ENCODE results near the gene ATP2B2. TPM values are rescaled to one million over a fixed set of nuclear protein-coding genes. Genes with fewer than 3 reads are reported as not detected.

The ATP2B2 gene
- total RNA-seq, 1 donor from 2014 or later, result not detected

GRCh38 chr3:10379961-10380360 lies 125.4 kb downstream of the ATP2B2 start:
- Histone ChIP-seq H3K9ac (no peak overlapping the region), H3K27ac (no peak overlapping the region), H4K20me1 (ENCODE audit: low read depth) (no peaks in the 10 kb centered on the region), H2AFZ (replicated peaks) (no peak overlapping the region), H3K4me2 (no peak overlapping the region), H3K27me3 (no peaks in the 10 kb centered on the region), H3K79me2 (ENCODE audit: low read depth) (no peaks in the 10 kb centered on the region), H3K4me1 (no peaks in the 10 kb centered on the region), H3F3A (ENCODE audit: low read depth) (no peaks in the 10 kb centered on the region), H3K9me3 (ENCODE audit: low read depth) (no peaks in the 10 kb centered on the region), H3K36me3 (no peaks in the 10 kb centered on the region), H3K4me3 (no peak overlapping the region)
- no peak overlapping the region for H3K4me3 Mint-ChIP-seq
- peaks cover 20% of the 10 kb centered on the region for H3K27me3 Mint-ChIP-seq (ENCODE audit: insufficient read depth, low read depth)
- DNase-seq (ENCODE audit: low spot score), result no peak
- no peak for TF ChIP-seq EZH2 (IDR thresholded peaks at IDR 0.05)
- TF ChIP-seq CTCF (IDR thresholded peaks at IDR 0.05), result no peak
- no peak for TF ChIP-seq EZH2phosphoT487 (IDR thresholded peaks at IDR 0.05)
- H3K9me3 Mint-ChIP-seq, result no peaks in the 10 kb centered on the region
- no peaks in the 10 kb centered on the region for H3K36me3 Mint-ChIP-seq
- peaks cover 10% of the 10 kb centered on the region for H3K4me1 Mint-ChIP-seq
- H3K27ac Mint-ChIP-seq, result no peak overlapping the region

- H3K27ac Mint-ChIP-seq, result no peak overlapping the region
- Histone ChIP-seq H3K4me1 (no peaks in the 10 kb centered on the region), H3K9ac (no peak overlapping the region), H3K9me3 (ENCODE audit: low read depth) (no peaks in the 10 kb centered on the region), H3K4me3 (no peak overlapping the region), H2AFZ (replicated peaks) (no peak overlapping the region), H3K27me3 (no peaks in the 10 kb centered on the region), H3F3A (ENCODE audit: low read depth) (no peaks in the 10 kb centered on the region), H3K36me3 (no peaks in the 10 kb centered on the region), H3K27ac (no peak overlapping the region), H3K79me2 (ENCODE audit: low read depth) (no peaks in the 10 kb centered on the region), H4K20me1 (ENCODE audit: low read depth) (no peaks in the 10 kb centered on the region), H3K4me2 (no peak overlapping the region)
- TF ChIP-seq EZH2 (IDR thresholded peaks at IDR 0.05), result no peak
- TF ChIP-seq CTCF (IDR thresholded peaks at IDR 0.05), result no peak
- TF ChIP-seq EZH2phosphoT487 (IDR thresholded peaks at IDR 0.05), result no peak
- H3K4me1 Mint-ChIP-seq, result peaks cover 9% of the 10 kb centered on the region
- no peak overlapping the region for H3K4me3 Mint-ChIP-seq
- H3K36me3 Mint-ChIP-seq, result no peaks in the 10 kb centered on the region
- H3K9me3 Mint-ChIP-seq, result no peaks in the 10 kb centered on the region
- no peak for DNase-seq (ENCODE audit: low spot score)
- peaks cover 16% of the 10 kb centered on the region for H3K27me3 Mint-ChIP-seq (ENCODE audit: insufficient read depth, low read depth)
Measured at GRCh38 chr3:10379161-10379560, 126.2 kb downstream of the ATP2B2 start.

GRCh38 chr3:10378742-10379141 lies 126.6 kb downstream of the ATP2B2 start:
- DNase-seq (ENCODE audit: low spot score), result no peak
- no peaks in the 10 kb centered on the region for H3K9me3 ChIP-seq (ENCODE audit: low read depth)
- H3K4me2 ChIP-seq, result no peak overlapping the region
- no peak overlapping the region for H3K4me3 ChIP-seq
- TF ChIP-seq EZH2 (IDR thresholded peaks at IDR 0.05) (no peak), EZH2phosphoT487 (IDR thresholded peaks at IDR 0.05) (no peak), CTCF (IDR thresholded peaks at IDR 0.05) (no peak)
- no peak overlapping the region for H3K27ac ChIP-seq
- no peak overlapping the region for H3K9ac ChIP-seq
- no peak overlapping the region for H3K4me3 Mint-ChIP-seq
- no peak overlapping the region for H3K27ac Mint-ChIP-seq
- H2AFZ ChIP-seq (replicated peaks), result no peak overlapping the region
- H3K36me3 Mint-ChIP-seq, result no peaks in the 10 kb centered on the region
- no peaks in the 10 kb centered on the region for H3K9me3 Mint-ChIP-seq
- no peaks in the 10 kb centered on the region for H3K4me1 ChIP-seq
- H3K27me3 Mint-ChIP-seq (ENCODE audit: insufficient read depth, low read depth), result peaks cover 13% of the 10 kb centered on the region
- no peaks in the 10 kb centered on the region for H3K36me3 ChIP-seq
- no peaks in the 10 kb centered on the region for H3K27me3 ChIP-seq
- H3K79me2 ChIP-seq (ENCODE audit: low read depth), result no peaks in the 10 kb centered on the region
- no peaks in the 10 kb centered on the region for H3F3A ChIP-seq (ENCODE audit: low read depth)
- H4K20me1 ChIP-seq (ENCODE audit: low read depth), result no peaks in the 10 kb centered on the region
- H3K4me1 Mint-ChIP-seq, result peaks cover 9% of the 10 kb centered on the region
